ENCODE measurements around the gene SLC6A1. TPM values are rescaled to one million over a fixed set of nuclear protein-coding genes. Genes with fewer than 3 reads are reported as not detected.

Gene SLC6A1
- total RNA-seq, 2 donors from 2014 or later = 0.18 to 6.2 TPM

DNA sequence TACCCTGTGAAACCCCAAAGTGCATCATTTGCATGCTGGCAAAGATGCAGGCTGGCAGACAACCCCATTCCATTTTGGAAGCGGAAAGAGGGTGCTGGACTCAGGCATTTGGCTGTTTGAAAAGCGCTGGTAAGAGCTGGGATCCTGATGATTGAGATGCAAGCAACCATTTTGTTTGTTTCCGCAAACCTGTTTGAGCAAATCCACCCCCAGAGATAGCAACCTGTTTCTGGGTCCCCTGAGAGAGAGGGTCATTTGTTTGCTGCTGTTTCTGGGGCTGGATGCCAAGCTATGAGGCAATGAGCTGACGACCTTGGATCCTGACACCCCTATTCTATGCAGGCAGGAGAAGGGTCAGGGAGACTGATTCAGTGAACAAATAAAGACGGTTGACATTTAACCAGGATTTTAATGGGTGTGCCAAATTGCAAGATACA, 9.8 kb downstream of the SLC6A1 start:
- TF ChIP-seq POLR2AphosphoS5 (IDR thresholded peaks at IDR 0.05) (no peak), POLR2A (IDR thresholded peaks at IDR 0.05) (no peak)
- TF ChIP-seq, protein P1, sequence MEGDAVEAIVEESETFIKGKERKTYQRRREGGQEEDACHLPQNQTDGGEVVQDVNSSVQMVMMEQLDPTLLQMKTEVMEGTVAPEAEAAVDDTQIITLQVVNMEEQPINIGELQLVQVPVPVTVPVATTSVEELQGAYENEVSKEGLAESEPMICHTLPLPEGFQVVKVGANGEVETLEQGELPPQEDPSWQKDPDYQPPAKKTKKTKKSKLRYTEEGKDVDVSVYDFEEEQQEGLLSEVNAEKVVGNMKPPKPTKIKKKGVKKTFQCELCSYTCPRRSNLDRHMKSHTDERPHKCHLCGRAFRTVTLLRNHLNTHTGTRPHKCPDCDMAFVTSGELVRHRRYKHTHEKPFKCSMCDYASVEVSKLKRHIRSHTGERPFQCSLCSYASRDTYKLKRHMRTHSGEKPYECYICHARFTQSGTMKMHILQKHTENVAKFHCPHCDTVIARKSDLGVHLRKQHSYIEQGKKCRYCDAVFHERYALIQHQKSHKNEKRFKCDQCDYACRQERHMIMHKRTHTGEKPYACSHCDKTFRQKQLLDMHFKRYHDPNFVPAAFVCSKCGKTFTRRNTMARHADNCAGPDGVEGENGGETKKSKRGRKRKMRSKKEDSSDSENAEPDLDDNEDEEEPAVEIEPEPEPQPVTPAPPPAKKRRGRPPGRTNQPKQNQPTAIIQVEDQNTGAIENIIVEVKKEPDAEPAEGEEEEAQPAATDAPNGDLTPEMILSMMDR (IDR thresholded peaks at IDR 0.05) = no peak
- no peak overlapping the region for H3K27ac ChIP-seq
- DNase-seq (ENCODE audit: low spot score) = no peak
- 33% methylated on average over 5 of the region's 5 CpGs for WGBS
- intact Hi-C loops (cut with DNase I) = no loop called here
- no peak overlapping the region for H3K4me3 ChIP-seq
- no peaks in the 10 kb centered on the region for H3K36me3 ChIP-seq
- H3K27me3 ChIP-seq (replicated peaks; ENCODE audit: insufficient read depth) = peaks cover 5% of the 10 kb centered on the region
- no peaks in the 10 kb centered on the region for H3K4me1 ChIP-seq (replicated peaks)
- H3K9me3 ChIP-seq = no peaks in the 10 kb centered on the region

DNA sequence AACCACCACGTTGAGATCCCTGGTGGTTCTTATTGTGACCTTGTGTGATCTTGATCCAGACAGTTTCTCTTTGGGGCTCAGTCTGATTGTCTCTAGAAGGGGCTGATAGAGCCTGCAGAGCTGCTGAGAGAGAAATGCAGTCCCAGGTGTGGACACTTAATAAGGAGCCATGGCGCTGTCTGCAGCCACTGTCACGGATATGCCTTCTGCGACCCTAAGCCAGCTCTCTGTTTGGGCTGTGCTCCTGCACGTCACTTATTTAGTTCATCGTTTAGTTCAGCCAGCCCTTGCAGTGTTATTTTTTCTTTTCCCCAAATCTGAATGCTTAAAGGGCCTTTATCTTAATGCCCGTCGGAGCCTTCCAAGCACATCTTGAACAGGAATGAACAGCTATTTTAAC, 12.0 kb downstream of the SLC6A1 start:
- Histone ChIP-seq H3K27me3 (replicated peaks; ENCODE audit: insufficient read depth) (peaks cover 5% of the 10 kb centered on the region), H3K4me3 (no peak overlapping the region), H3K27ac (no peak overlapping the region), H3K9me3 (no peaks in the 10 kb centered on the region), H3K4me1 (replicated peaks) (no peaks in the 10 kb centered on the region), H3K36me3 (no peaks in the 10 kb centered on the region)
- TF ChIP-seq POLR2AphosphoS5 (IDR thresholded peaks at IDR 0.05) (no peak), POLR2A (IDR thresholded peaks at IDR 0.05) (no peak)
- TF ChIP-seq, protein P1 (IDR thresholded peaks at IDR 0.05) = no peak
- no peak for DNase-seq (ENCODE audit: low spot score)
- WGBS = 57% methylated on average over 8 of the region's 8 CpGs
- intact Hi-C loops (cut with DNase I) = no loop called here

DNA sequence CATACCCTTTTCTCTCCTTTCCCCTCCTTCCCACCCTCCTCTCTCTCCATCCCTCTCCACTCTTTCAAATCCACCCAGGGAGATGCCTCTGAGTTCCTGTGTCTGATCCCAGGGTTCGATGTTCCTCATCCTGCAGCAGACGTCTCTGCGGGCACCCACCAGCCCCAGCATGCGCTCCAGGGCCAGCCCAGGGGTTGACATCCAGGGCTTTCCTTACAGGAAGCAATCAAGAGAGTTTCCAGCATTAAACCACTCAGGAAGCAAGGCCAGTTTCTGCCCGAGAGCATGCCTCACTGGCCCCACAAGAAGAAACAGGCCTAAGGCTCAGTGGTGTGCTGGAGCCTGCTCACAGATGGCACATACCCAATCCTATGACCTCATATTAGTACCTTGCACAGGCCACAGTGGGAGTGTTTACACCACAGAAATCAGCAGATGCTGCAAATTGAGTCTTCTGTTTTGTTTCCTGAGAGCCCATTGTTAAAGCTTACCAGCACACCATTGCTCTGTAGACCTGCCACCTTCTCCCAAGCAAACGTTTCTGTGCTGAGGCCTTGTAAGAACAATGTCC, 13.2 kb downstream of the SLC6A1 start:
- no peaks in the 10 kb centered on the region for H3K4me1 ChIP-seq (replicated peaks)
- intact Hi-C loops (cut with DNase I) = no loop called here
- no peaks in the 10 kb centered on the region for H3K9me3 ChIP-seq
- TF ChIP-seq, protein P1 (IDR thresholded peaks at IDR 0.05) = no peak
- TF ChIP-seq POLR2A (IDR thresholded peaks at IDR 0.05) (no peak), POLR2AphosphoS5 (IDR thresholded peaks at IDR 0.05) (no peak)
- peaks cover 5% of the 10 kb centered on the region for H3K27me3 ChIP-seq (replicated peaks; ENCODE audit: insufficient read depth)
- no peak overlapping the region for H3K4me3 ChIP-seq
- no peak overlapping the region for H3K27ac ChIP-seq
- WGBS = 67% methylated on average over 6 of the region's 6 CpGs
- no peak for DNase-seq (ENCODE audit: low spot score)
- no peaks in the 10 kb centered on the region for H3K36me3 ChIP-seq

DNA sequence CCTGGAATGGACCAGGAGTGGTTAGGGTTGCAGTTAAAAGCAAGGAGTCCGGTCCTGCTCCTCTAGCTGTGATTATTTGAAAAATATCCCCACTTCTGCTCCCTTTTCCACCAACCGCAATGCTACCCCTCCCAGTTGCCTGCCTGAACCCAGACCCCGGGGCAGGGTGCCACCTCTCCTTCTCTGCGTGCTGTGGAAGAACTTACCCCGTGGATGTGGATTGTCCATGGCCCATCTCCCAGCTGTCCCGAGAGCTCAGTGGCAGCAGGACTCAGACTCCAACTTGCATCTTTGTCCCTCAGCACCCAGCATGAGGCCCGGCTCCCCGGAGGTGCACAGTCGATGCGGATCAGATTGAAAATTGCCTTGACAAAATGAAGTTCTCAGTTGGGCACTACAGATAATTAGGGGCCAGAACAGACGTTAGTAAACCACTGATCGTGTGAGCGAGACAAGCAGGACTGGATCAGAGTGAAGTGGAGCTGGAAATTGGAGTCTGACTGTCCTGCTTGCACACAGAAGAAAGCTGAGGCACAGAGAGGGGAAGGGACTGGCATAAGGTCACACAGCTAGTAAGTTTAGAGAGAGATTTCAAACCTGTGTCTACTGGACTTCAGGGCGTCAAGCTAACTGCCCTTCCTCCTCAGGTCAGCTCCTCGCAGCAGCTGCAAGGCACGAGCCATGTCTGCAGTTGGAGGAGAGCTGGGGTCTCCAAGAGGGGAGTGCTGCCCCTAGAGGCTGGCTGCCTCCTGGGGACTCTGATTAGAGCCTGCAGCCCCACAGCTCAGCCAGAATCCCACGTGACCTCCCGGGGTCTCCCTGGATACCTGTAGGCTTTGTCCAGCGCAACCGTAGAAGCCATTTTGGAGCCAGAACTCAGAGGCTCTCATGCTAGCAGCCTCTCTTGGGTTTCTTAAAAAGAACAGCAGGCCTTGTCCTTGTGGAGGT, 14.7 kb downstream of the SLC6A1 start:
- Histone ChIP-seq H3K27me3 (replicated peaks; ENCODE audit: insufficient read depth) (no peaks in the 10 kb centered on the region), H3K9me3 (no peaks in the 10 kb centered on the region)
- intact Hi-C loops (cut with DNase I) = no loop called here

More for the DNA sequence above, 14.7 kb downstream of the SLC6A1 start:
- H3K4me1 ChIP-seq (replicated peaks) = no peaks in the 10 kb centered on the region
- no peaks in the 10 kb centered on the region for H3K36me3 ChIP-seq
- H3K27ac ChIP-seq = no peak overlapping the region
- WGBS = 78% methylated on average over 20 of the region's 20 CpGs
- TF ChIP-seq POLR2A (IDR thresholded peaks at IDR 0.05) = no peak
- TF ChIP-seq, protein P1 (IDR thresholded peaks at IDR 0.05) = no peak
- no peak for DNase-seq (ENCODE audit: low spot score)
- no peak overlapping the region for H3K4me3 ChIP-seq
